Cortex of kidney (tissue), 1 donor: ENCODE data around the gene TGFBR2.
"Not testable (repeated sequence)": the region's sequence is repeated elsewhere in the genome, so short reads cannot be mapped to it uniquely, and the experiment has no call there.

Experiments
- DNase-seq: peaks from one replicate; lab custom pipeline; 2025; lab: John Stamatoyannopoulos, UW

Gene TGFBR2

DNA sequence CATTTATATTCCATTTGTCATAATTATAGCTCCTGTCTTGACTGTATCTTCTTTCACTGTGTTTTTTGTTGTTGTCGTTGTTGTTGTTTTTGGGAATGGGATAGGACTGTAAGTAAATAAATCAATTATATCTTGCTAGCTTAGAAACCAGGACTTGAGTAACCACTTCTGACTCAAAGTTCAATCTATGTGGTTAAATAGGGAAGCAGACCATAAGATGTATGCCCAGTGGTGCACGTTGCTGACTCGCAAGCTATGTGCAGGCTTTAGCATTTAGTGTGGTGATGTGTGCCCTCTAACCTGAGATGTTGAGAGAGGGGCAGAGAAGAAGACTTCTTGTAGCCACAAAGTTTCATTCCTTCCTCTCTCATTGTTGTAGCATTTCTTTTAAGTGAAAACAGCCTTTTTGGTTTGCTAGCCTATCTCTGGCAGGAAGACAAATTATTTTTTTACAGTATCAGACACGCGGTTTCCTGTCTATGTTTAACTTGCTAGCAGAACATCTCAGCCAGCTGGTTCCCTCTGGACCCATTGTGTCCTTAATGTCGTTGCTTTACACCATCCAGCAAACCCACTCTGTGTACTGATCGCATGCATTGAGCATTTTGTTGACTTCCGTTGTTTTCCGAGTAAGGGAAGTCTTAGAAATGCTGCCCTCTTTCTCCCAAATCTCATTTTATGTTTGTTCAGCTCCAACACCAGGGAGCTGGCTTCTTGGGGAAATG lies 52.1 kb downstream of the TGFBR2 start:
- no peak for DNase-seq

DNA sequence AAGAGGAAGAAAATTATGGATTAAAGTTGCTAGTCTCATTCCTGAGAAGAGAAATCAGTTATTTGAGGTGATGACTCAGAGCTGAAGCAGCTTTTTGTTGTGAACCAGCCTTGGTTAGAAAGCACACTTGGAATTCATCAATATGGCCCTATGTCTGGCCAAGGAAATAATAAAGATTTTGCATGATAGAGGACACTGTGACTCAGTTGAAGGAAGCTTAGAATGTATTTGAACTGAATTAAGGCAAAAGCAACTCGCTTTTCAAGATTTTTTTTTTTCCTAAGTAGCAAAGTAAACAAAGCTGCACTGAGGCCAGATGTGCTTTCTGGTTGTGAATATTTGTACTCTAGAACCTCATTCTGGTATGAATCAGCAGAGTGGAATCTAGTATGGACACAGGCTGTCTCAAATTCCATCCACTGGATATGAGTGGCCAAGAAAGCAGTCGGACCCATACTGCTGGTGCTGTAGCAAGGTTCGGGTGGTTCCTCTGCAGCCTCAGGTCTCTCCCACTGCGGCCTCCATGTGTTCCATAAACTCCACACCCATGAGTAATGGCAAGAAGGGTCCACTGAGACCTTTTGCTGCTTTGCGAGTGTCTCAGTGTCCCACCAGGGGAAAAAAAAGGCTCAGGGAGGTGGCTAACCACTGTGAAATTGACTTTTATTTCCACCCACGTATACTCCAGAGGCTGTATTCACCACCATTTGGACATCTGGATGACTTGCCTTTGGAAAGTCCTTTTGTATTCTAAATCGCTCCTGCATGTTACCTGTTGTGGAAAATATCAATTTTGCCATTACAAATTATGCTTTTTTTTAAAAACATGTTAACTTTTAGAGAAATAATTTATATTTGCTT lies 53.1 kb downstream of the TGFBR2 start:
- DNase-seq, result no peak

DNA sequence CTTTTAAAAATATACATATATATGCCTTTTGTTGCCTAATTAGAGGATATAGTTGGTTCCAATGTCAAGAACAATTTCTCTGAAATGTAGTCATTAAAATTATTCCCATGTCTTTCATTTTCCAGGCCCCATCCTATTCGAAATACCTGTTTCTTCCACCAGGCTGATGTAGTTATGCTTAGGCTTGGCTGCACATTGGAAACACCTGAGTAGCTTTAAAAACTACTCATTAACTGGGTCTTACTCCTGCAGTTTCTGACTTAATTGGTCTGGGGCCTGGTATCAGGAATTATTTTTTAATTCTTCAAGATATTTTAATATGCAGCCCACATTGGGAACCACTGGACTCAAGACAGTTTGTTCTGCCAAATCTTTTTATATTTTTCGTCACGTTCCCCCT lies 53.7 kb downstream of the TGFBR2 start:
- no peak for DNase-seq

DNA sequence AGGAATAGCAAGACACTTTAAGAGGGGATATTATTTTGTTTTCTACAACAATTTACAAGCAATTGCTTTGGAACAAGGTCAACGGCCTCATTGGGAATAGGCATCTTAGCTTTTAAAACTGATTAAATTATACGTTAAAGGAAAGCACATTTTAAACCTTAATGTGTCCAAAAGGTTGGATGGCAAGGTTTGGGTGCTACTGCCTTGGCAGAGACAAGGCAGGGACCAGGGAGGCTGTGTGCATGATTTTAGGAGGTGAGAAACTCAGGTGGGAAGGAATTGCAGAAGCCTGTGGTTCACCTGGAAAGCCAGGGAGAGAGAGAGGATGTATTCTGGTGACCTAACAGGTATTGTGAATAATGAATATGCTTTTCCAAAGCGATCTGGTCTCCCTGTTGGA lies 54.3 kb downstream of the TGFBR2 start:
- no peak for DNase-seq

DNA sequence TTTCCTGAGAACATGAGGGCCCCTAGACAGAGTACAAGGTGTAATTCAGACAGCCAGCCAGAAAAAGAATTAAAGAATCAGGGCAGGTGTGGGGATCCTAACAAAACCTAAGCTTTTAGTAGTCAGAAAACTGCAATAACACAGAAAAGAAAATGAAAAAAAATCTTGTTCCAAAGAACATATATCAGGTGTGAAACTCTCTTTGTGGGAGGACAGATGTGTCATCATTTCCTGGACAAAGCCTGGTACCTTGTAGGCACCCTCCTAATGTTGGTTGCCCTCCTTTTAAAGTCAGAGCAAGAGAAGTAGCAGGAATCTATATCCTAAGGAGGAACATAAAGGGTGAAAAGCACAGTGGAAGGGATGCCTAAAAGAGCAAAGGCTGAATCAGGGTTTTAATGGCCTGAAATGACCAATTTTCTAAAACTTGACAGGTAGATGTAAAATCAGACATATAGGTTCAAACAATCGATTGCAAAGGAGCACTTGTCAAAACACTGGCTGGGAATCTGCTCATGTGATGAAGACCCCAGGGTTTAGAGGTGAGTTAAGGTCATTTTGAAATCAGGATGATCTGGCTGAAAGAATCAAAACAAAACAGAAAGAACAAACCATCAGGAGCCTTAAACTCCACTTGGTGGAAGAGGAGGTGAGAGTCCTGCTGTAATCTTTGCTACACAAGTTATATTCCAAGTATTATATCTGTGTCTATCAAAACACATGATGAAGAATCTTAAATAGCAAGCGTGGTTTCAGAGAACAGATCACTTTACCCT lies 54.9 kb downstream of the TGFBR2 start:
- no peak for DNase-seq

DNA sequence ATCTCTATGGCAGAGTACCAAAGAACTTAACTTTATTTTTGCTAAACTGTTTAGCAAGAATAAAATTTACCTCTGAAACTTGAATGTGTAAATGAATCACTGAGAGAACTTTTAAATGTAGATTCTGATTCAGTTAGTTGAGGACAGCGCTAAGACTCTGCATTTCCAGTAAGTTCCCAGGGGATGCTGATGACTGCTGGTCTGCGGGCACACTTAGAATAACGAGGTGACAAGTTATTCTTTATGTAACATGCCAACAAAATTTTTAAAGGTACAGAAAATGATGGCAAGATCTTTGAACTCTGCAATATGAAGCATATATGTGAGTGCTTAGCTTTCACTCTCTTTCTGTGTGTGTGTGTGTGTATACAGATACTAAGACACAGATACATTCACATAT lies 56.4 kb downstream of the TGFBR2 start:
- no peak for DNase-seq

DNA sequence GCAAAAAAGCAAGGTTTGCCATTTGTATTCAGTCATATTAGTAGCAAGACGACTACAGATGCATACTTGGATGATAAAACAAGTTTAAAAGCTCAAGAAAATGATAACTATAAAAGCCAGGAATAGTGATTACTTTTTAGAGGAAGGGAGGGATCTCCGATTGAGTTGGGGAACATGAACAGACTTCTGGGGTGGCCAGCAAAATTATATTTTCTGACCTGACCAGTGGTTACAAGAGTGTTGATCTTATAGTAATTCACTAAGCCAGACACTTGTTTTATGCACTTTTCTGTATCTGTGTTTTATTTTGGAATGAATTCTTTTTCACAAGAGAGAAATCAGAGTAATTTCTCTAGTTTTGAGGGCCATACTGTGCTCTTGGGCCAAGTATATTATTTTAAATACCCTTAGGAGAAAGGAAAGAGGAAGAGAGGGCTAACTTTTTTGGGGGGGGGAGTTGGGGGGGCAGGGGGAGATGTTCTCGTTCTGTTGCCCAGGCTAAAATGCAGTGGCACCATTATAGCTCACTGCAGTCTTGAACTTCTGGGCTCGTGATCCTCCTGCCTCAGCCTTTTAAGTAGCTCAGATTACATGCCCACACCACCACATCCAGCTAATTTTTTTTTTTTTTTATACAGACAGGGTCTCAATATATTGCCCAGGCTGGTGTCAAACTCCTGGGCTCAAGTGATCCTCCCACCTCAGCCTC lies 57.3 kb downstream of the TGFBR2 start:
- no peak for DNase-seq

DNA sequence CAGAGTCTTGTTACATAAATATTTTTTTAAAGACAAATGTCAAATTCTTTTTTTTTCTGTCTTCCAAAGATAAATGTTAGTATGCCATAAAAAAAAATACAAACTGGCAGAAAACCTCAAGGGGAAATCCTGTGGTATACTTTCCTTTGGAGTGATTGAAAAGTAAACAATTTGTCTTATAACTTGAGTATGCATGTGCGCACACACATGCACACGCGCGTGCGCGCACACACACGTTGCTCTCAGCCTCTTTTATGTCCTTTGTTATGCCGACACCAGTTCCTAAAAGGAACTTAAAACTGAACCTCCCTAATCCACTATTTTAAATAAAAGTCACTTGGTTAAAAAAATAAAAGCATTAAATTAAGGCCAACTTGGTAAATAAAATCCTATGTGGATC lies 58.1 kb downstream of the TGFBR2 start:
- no peak for DNase-seq

DNA sequence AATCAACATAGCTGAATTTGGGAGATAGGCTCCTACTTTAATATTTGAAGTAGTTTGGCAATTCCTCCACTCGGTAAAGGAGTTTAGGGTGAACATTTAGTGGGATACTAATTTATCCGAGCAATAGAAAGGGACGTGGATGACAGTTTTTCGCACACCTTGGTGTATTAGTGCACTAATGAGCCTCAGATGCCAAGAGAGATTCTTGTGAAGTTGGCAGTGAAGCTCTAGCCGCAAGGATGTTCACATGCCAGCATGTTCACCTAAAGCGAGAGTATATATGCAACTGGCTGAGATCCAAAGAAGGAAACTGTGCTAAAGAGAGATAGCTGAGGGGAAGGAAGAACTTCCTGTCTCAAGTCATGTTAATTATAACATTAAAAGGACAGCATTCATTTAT lies 58.5 kb downstream of the TGFBR2 start:
- DNase-seq, result no peak

DNA sequence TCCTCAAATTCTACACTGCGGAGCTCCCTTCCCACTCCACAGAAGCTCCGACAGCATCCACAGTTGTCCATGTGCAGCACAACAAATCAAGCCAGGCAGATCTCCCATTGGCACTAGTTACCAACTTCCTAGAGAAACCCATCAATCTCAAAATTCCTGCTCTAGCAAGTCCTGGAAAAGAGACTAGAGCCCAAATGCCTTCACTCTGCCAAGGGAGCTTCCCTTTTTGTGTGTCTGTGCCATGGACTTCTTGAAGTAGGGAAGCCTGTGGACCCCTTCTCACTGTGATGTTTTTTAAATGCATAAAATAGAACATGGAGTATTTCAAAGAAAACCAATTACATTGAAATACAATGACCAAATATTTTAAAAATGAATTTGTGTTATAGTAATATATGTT lies 59.1 kb downstream of the TGFBR2 start:
- DNase-seq, result no peak

DNA sequence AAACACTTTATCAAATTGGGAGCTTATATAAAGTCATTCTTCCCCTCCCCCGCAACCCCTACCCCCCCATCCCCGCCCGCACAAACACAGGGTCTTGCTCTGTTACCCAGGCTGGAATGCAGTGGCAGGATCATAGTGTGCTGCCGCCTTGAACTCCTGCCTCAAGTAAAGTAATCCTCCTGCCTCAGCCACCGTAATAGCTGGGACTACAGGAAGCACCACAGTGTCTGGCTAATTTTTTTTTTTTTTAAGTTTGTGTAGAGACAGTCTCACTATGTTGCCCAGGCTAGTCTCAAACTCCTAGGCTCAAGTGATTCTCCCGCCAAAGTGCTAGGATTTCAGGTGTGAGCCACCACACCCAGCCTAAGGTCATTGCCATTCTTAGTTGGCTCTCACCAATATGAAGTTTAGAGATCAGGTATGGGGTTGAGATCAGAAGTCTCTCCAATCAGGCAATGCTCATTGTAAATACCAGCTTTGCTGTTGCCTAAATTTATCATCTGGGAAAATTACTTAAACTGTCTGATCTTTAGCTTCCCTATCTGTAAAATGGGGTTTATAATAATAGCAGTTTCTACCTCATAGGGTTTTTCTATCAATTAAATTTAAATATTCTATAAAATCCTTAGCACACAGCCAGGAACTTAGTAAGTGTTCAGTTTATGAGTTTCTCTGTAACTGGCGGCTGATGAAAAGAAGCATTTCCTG lies 60.3 kb downstream of the TGFBR2 start:
- no peak for DNase-seq

DNA sequence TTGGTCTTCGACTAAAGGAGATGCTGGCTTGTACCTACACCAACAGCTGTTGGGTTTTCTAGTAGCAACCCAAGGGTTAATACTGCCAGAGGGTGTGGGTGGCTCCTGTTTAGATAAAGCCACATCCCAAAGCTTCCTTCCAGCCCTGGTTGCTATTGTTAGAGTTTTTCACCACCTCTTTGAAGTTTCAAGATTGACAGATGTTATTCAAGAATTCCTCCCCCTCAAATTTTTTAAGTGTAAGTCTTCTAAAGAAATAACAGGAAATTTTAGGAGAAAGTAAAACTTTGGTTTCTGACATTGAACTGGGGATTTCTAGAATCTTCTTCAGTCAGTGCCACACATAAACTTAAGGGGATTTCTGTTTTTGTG lies 60.9 kb downstream of the TGFBR2 start:
- no peak for DNase-seq

DNA sequence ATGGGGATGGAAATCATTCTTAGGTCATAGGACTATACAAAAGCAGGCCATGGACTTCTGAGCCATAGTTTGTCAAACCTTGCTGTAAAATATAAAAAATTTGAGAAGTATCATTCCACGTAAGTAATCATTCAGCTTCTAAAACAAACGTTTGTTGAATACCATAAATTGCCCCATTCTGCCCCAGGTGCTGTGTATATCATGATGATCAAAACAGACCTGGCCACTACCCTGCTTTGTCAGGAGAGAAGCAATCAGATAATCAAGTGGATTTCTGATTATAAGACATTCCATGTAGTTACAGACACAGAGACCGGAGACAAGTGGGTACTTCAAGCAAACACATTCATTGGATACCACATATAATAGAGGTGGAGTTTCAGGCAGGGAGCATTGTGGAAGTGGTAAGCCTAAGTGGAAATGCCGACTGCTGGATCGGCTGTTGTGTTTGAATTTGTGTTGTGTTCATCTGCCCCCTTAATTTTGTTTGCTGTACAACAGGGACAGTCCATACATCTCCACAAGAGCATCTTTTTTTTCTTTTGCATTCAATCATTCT lies 61.7 kb downstream of the TGFBR2 start:
- no peak for DNase-seq

DNA sequence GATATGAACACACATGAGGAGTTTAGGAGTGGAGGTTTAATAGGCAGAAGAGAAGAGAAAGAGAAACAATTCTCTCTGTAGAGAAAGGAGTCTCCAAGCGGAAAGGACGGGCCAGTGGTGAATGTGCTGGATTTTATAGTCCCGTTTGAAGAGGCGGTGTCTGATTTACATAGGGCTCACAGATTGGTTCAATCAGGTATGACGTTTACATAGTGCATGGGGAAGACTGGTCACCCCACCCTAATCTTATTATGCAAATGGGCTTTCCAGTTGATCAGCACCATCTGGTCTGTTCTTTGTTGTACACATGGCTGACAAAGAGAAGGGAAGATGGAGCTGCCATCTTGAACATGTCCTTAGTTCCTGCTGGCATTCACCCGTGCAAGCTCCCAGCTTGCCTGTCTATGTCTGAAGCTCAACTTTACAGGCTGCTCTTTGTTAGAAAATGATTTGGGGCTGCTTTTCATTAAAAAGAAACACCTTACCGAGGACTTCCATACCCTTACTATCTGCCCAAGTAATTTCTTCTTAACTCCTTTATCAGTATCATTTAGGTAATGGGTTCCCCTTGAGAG lies 63.0 kb downstream of the TGFBR2 start:
- not testable (repeated sequence) for DNase-seq

DNA sequence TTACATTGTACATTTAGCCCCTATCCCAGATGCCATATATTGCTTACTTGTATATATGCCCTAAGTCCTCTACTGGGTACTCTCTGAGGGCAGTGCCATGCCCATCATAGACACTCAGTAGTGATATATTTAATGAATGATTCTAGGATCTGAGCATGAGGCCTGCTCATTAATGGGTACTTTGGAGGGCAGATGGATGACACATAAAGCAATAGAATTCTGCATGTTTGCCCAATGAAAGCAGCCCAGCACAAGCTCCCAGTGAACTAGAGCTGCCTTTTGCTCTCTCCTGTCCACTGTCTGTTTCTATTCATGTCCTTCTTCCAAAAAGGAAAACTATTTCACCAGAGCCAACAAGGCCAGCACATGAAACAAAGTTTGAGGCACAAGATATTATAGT lies 63.9 kb downstream of the TGFBR2 start:
- no peak for DNase-seq

DNA sequence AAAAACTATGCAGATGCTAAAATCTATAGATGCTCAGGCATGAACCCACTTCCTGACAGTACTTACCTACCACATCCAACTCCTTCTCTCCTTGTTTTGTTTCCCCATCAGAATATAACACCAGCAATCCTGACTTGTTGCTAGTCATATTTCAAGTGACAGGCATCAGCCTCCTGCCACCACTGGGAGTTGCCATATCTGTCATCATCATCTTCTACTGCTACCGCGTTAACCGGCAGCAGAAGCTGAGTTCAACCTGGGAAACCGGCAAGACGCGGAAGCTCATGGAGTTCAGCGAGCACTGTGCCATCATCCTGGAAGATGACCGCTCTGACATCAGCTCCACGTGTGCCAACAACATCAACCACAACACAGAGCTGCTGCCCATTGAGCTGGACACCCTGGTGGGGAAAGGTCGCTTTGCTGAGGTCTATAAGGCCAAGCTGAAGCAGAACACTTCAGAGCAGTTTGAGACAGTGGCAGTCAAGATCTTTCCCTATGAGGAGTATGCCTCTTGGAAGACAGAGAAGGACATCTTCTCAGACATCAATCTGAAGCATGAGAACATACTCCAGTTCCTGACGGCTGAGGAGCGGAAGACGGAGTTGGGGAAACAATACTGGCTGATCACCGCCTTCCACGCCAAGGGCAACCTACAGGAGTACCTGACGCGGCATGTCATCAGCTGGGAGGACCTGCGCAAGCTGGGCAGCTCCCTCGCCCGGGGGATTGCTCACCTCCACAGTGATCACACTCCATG lies 65.3 kb downstream of the TGFBR2 start:
- DNase-seq, result no peak

DNA sequence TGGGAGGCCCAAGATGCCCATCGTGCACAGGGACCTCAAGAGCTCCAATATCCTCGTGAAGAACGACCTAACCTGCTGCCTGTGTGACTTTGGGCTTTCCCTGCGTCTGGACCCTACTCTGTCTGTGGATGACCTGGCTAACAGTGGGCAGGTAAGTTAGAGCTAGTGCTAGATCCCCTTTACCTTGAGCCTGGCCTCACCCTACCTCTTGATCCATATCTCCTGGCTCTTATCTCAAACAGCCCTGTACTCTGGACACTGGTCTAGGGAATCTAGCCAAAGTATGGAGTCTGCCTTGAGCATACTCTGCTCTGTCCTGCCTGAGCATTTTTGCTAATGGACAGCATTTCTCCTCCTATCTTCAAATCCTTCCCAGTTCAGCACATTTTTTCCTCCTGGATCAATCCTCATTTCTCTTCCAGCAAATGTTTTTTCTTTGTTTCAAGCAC lies 65.9 kb downstream of the TGFBR2 start:
- DNase-seq, result no peak

DNA sequence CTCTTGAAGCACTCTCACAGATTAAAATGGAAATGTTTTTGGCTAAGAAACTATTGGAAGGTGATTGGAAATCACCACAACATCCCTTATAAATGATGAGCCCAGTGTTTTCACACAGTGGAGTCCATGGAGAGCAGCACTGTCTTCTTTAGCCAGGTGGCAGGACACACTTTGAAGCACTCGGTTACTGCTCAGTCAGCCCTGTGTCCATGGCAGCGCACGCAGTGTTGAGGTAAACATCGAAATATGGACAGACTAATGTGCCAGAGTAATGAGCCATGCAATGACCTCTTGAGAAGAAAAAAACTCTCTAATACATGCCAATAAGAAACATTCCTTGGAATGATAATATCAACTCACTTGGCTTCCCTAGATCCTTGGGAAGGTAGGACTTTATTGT lies 66.6 kb downstream of the TGFBR2 start:
- no peak for DNase-seq

DNA sequence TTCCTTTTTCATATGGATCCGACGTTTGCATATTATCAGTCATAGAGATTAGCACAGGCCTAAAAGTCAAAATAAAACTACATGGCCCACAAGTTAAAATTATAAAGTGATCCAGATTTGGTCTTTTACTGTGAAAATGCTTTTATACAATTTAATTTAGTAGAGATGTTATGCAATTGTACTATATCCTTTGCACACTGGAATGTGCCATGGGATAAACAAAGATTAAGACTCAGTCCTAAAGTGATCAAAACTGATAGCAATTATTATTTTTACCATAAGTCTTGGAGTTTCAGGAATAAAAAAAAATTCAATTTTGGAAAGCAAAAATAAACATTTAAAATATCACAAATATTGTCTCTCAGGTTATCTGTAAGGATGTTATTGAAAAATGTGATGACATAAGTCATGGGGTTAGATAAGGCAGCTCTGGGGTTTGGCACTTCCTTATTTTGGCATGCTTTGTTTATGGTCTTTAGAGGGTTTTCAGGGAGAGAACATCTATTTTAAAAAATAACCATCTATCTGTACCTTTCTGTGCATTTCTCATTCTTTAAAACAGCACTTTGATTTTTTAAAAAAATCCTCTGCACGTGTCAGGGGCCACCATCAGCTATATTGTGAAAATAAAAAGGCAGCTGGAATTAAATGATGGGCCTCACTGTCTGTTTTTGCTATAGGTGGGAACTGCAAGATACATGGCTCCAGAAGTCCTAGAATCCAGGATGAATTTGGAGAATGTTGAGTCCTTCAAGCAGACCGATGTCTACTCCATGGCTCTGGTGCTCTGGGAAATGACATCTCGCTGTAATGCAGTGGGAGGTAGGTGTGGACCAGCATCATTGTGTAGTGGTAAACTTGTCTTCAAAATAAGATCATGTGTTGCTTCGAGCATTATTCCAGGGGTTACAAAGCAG lies 67.3 kb downstream of the TGFBR2 start:
- DNase-seq, result no peak
